Keratinocyte (primary cell): ENCODE results near the gene SPTBN1. TPM values are rescaled to one million over a fixed set of nuclear protein-coding genes. Genes with fewer than 3 reads are reported as not detected.

Experiments
- DNase-seq: peaks from one replicate; pipeline ENCODE4 v3.0.0-alpha.2; 2011; ENCODE audit warnings: low read depth, missing footprints, low spot score
- FAIRE-seq: peaks from 2 replicates; lab custom pipeline; 2011; peaks lifted over from hg19 to GRCh38; lab: Jason Lieb, UNC
- H2AFZ ChIP-seq: 2 replicates; pipeline ENCODE4 v1.6.0; 2012; ENCODE audit warnings: low read length, control low read depth, inconsistent platforms; ENCODE audit not compliant: control insufficient read depth
- H3K27ac ChIP-seq: 2 replicates; pipeline ENCODE4 v1.5.1; 2011; ENCODE audit warnings: low read length; ENCODE audit not compliant: control insufficient read depth, insufficient read depth
- H3K27me3 ChIP-seq: 3 replicates; pipeline ENCODE4 v1.6.0; 2011; ENCODE audit warnings: low read length; ENCODE audit not compliant: control insufficient read depth, insufficient read depth; ENCODE audit errors: extremely low read depth
- H3K36me3 ChIP-seq, 2 experiments: 2 replicates in 1 of 2; 3 replicates in 1 of 2; pipeline ENCODE4 v1.5.1; 2011; ENCODE audit warnings: low read length in 2 of 2, mild to moderate bottlenecking in 1 of 2; ENCODE audit not compliant: control insufficient read depth in 2 of 2, insufficient read depth in 2 of 2; ENCODE audit errors: extremely low read depth in 1 of 2
- H3K4me1 ChIP-seq: 3 replicates; pipeline ENCODE4 v1.5.1; 2011; ENCODE audit warnings: low read length; ENCODE audit not compliant: control insufficient read depth, insufficient read depth; ENCODE audit errors: extremely low read depth
- H3K4me2 ChIP-seq: 3 replicates; pipeline ENCODE4 v1.6.0; 2011; ENCODE audit warnings: low read depth, low read length; ENCODE audit not compliant: control insufficient read depth, insufficient read depth; ENCODE audit errors: extremely low read depth
- H3K4me3 ChIP-seq, 3 experiments: fragments of 200-600 bp in 1 of 3; sonication (generic) in 1 of 3; 2 replicates in 2 of 3; 3 replicates in 1 of 3; pipeline ENCODE4 v1.5.1; 2011 to 2016; ENCODE audit warnings: low read length in 3 of 3, mild to moderate bottlenecking in 3 of 3, control low read depth in 2 of 3, inconsistent platforms in 1 of 3, low read depth in 1 of 3, mixed read lengths in 1 of 3, mixed run types in 1 of 3, moderate library complexity in 1 of 3; ENCODE audit not compliant: control insufficient read depth in 2 of 3, insufficient read depth in 2 of 3; ENCODE audit errors: extremely low read depth in 1 of 3
- H3K79me2 ChIP-seq: 2 replicates; pipeline ENCODE4 v1.6.0; 2012; ENCODE audit warnings: low read length; ENCODE audit not compliant: control insufficient read depth, insufficient read depth
- H3K9ac ChIP-seq: 3 replicates; pipeline ENCODE4 v1.6.0; 2011; ENCODE audit warnings: low read length; ENCODE audit not compliant: control insufficient read depth, insufficient read depth; ENCODE audit errors: extremely low read depth
- H3K9me1 ChIP-seq: 3 replicates; pipeline ENCODE4 v1.6.0; 2011; ENCODE audit warnings: low read length; ENCODE audit not compliant: control insufficient read depth, insufficient read depth; ENCODE audit errors: extremely low read depth
- H3K9me3 ChIP-seq: 2 replicates; pipeline ENCODE4 v1.5.1; 2012; ENCODE audit warnings: low read depth, low read length; ENCODE audit not compliant: control insufficient read depth
- H4K20me1 ChIP-seq: 3 replicates; pipeline ENCODE4 v1.6.0; 2011; ENCODE audit warnings: low read length; ENCODE audit not compliant: control insufficient read depth, insufficient read depth; ENCODE audit errors: extremely low read depth
- CTCF ChIP-seq, 3 experiments: IDR thresholded peaks in 1 of 3; conservative IDR thresholded peaks in 1 of 3; optimal IDR thresholded peaks in 1 of 3; 2 replicates in 2 of 3; 3 replicates in 1 of 3; pipeline versions ENCODE3 to v1.5.1; 2011; ENCODE audit warnings: low read length in 3 of 3, mild to moderate bottlenecking in 3 of 3, moderate library complexity in 2 of 3, control low read depth in 1 of 3, inconsistent platforms in 1 of 3; ENCODE audit not compliant: insufficient read depth in 2 of 3; ENCODE audit errors: extremely low read depth in 1 of 3
- EZH2 ChIP-seq: IDR thresholded peaks from one replicate; pipeline ENCODE4 v1.6.1; 2012; ENCODE audit warnings: inconsistent platforms, mild to moderate bottlenecking, low read length, moderate library complexity
- dilution Hi-C: fragments of 300-500 bp; cut with MboI; formaldehyde crosslinking; loops from one replicate; pipeline ENCODE4 v1.7.0; 2020; ENCODE audit warnings: low sequenced_read_pairs; ENCODE audit not compliant: extremely low pct_ligation_motif_present
- polyA plus RNA-seq, 5 experiments: library from polyadenylated mRNA; depleted of rRNA in 3 of 5; stranded (reverse) in 3 of 5; stranded (forward) in 1 of 5; unstranded in 1 of 5; fragments of >200 nt; gene quantifications; 1 replicate in 1 of 5; 2 replicates in 3 of 5; 3 replicates in 1 of 5; pipeline versions ENCODE4 v1.2.1 to v1.2.3, GENCODE V29; 2011 to 2012; ENCODE audit warnings: missing spikeins in 2 of 5, low read depth in 1 of 5, low replicate concordance in 1 of 5

SPTBN1 gene
- polyA plus RNA-seq, 1 donor (not counting 4 experiments of a cell fraction or from before 2014, with no cell fraction given): 40.0 TPM

- dilution Hi-C loops: no loop called here
- no peak for FAIRE-seq
Observed at GRCh38 chr2:54574107-54574859, 118.2 kb downstream of the SPTBN1 start.

GRCh38 chr2:54574860-54575247 lies 118.7 kb downstream of the SPTBN1 start:
- H4K20me1 ChIP-seq: no peaks in the 10 kb centered on the region
- dilution Hi-C loops: no loop called here
- H3K4me1 ChIP-seq: peaks cover 81% of the 10 kb centered on the region
- H3K4me2 ChIP-seq: peak overlapping the region; percentile 85
- no peaks in the 10 kb centered on the region for H3K9me3 ChIP-seq
- no peak overlapping the region for H2AFZ ChIP-seq
- H3K36me3 ChIP-seq: peaks cover 2 to 24% of the 10 kb centered on the region in 2 experiments
- H3K27me3 ChIP-seq: no peaks in the 10 kb centered on the region
- peaks cover 75% of the 10 kb centered on the region for H3K79me2 ChIP-seq
- H3K9ac ChIP-seq: peak overlapping the region; percentile 70
- H3K9me1 ChIP-seq: peaks cover 7% of the 10 kb centered on the region
- peak overlapping the region in 2 of 3 experiments; percentile 7 to 21 for H3K4me3 ChIP-seq
- DNase-seq: no peak
- peak overlapping the region; percentile 96 for H3K27ac ChIP-seq
- no peak for FAIRE-seq
- TF ChIP-seq CTCF (optimal IDR thresholded peaks at IDR 0.05 in 1 of 3, IDR thresholded peaks at IDR 0.05 in 1 of 3, conservative IDR thresholded peaks at IDR 0.05 in 1 of 3; ENCODE audit: extremely low read depth in 1 of 3, insufficient read depth in 2 of 3, low read length in 3 of 3) (peak in 1 of 3 experiments; percentile 8), EZH2 (no peak)

More at GRCh38 chr2:54574107-54574859, 118.2 kb downstream of the SPTBN1 start:
- Histone ChIP-seq H3K79me2 (peaks cover 75% of the 10 kb centered on the region), H3K4me2 (peak overlapping the region; percentile 85), H3K4me3 (no peak overlapping the region), H3K9me3 (no peaks in the 10 kb centered on the region), H3K9ac (peak overlapping the region; percentile 70), H3K36me3 (peaks cover 2 to 20% of the 10 kb centered on the region in 2 experiments), H2AFZ (no peak overlapping the region), H3K27me3 (no peaks in the 10 kb centered on the region), H3K9me1 (peaks cover 8% of the 10 kb centered on the region), H3K4me1 (peaks cover 87% of the 10 kb centered on the region), H4K20me1 (no peaks in the 10 kb centered on the region), H3K27ac (peak overlapping the region; percentile 96)
- no peak for TF ChIP-seq EZH2
- TF ChIP-seq CTCF (optimal IDR thresholded peaks at IDR 0.05 in 1 of 3, IDR thresholded peaks at IDR 0.05 in 1 of 3, conservative IDR thresholded peaks at IDR 0.05 in 1 of 3; ENCODE audit: extremely low read depth in 1 of 3, insufficient read depth in 2 of 3, low read length in 3 of 3): no peak
- DNase-seq: no peak
